ENCODE data around the gene FAM110D.

The FAM110D gene

GRCh38 chr1:26158908-26159742 lies at the start of gene FAM110D:
FAM110D (plus strand) TSS chr1:26159079; CDS start chr1:26161292, 2,213 bp downstream.
- Mint-ChIP-seq H3K27me3 (peaks cover 93% of the 10 kb centered on the region), H3K9me3 (no peaks in the 10 kb centered on the region), H3K27ac (no peak within 1 kb of the TSS), H3K36me3 (no peaks in the 10 kb centered on the region), H3K4me3 (no peak within 1 kb of the TSS), H3K4me1 (peaks cover 13% of the 10 kb centered on the region)
- CTCF ChIA-PET = interaction anchor here (5.9 kb wide), 1 partner anchor 15 kb away, joined by 47 read pairs; no protein-coding TSS in a partner anchor
- no peak for DNase-seq

- CTCF ChIA-PET = interaction anchor here (1.4 to 1.9 kb wide), 2 partner anchors 33 to 36 kb away, joined by 4 to 24 read pairs; no protein-coding TSS in a partner anchor
- Mint-ChIP-seq H3K36me3 (peaks cover 9% of the 10 kb centered on the region), H3K9me3 (no peaks in the 10 kb centered on the region), H3K27ac (peak overlapping the region; percentile 93), H3K27me3 (peaks cover 4% of the 10 kb centered on the region), H3K4me1 (peaks cover 39% of the 10 kb centered on the region), H3K4me3 (peak overlapping the region; percentile 92)
- no peak for DNase-seq
Observed at GRCh38 chr1:26109229-26110164, 49.4 kb upstream of the FAM110D start.

- peak overlapping the region; percentile 93 for H3K27ac Mint-ChIP-seq
- no peaks in the 10 kb centered on the region for H3K9me3 Mint-ChIP-seq
- H3K27me3 Mint-ChIP-seq = no peaks in the 10 kb centered on the region
- peak; percentile 87 for DNase-seq
- CTCF ChIA-PET = interaction anchor here (0.6 to 1.9 kb wide), 3 partner anchors 13 to 34 kb away, joined by 3 to 24 read pairs (median 3); no protein-coding TSS in a partner anchor
- peak overlapping the region; percentile 92 for H3K4me3 Mint-ChIP-seq
- H3K36me3 Mint-ChIP-seq = peaks cover 14% of the 10 kb centered on the region
- H3K4me1 Mint-ChIP-seq = peaks cover 38% of the 10 kb centered on the region
Observed at GRCh38 chr1:26110731-26111529, 47.9 kb upstream of the FAM110D start.

- Mint-ChIP-seq H3K27me3 (no peaks in the 10 kb centered on the region), H3K27ac (peak within 1 kb of the TSS; percentile 96), H3K9me3 (no peaks in the 10 kb centered on the region), H3K36me3 (peaks cover 16% of the 10 kb centered on the region), H3K4me1 (peaks cover 38% of the 10 kb centered on the region), H3K4me3 (peak within 1 kb of the TSS; percentile 98)
- peak; percentile 94 for DNase-seq
- CTCF ChIA-PET = interaction anchor here (0.6 to 1.4 kb wide), 3 partner anchors 12 to 34 kb away, joined by 3 read pairs; no protein-coding TSS in a partner anchor
Observed at GRCh38 chr1:26111530-26112406, 47.1 kb upstream of the FAM110D start, which contains the start of gene PDIK1L. PDIK1L (plus strand) TSS chr1:26111824; CDS start chr1:26114309, 2,485 bp downstream.

GRCh38 chr1:26112407-26112775 lies 46.5 kb upstream of the FAM110D start:
- Mint-ChIP-seq H3K27me3 (no peaks in the 10 kb centered on the region), H3K36me3 (peaks cover 21% of the 10 kb centered on the region), H3K27ac (peak overlapping the region; percentile 96), H3K4me1 (peaks cover 38% of the 10 kb centered on the region), H3K9me3 (no peaks in the 10 kb centered on the region), H3K4me3 (peak overlapping the region; percentile 98)
- peak; percentile 35 for DNase-seq
- CTCF ChIA-PET = interaction anchor here (1.2 to 2.0 kb wide), 2 partner anchors 11 to 33 kb away, joined by 3 to 12 read pairs; no protein-coding TSS in a partner anchor

GRCh38 chr1:26114165-26114927 lies 44.5 kb upstream of the FAM110D start:
- no peaks in the 10 kb centered on the region for H3K9me3 Mint-ChIP-seq
- H3K27ac Mint-ChIP-seq = no peak overlapping the region
- H3K4me3 Mint-ChIP-seq = no peak overlapping the region
- peaks cover 31% of the 10 kb centered on the region for H3K36me3 Mint-ChIP-seq
- CTCF ChIA-PET = interaction anchor here (2.0 kb wide), 1 partner anchor 31 kb away, joined by 12 read pairs; no protein-coding TSS in a partner anchor
- H3K27me3 Mint-ChIP-seq = no peaks in the 10 kb centered on the region
- H3K4me1 Mint-ChIP-seq = peaks cover 47% of the 10 kb centered on the region
- no peak for DNase-seq

DNA sequence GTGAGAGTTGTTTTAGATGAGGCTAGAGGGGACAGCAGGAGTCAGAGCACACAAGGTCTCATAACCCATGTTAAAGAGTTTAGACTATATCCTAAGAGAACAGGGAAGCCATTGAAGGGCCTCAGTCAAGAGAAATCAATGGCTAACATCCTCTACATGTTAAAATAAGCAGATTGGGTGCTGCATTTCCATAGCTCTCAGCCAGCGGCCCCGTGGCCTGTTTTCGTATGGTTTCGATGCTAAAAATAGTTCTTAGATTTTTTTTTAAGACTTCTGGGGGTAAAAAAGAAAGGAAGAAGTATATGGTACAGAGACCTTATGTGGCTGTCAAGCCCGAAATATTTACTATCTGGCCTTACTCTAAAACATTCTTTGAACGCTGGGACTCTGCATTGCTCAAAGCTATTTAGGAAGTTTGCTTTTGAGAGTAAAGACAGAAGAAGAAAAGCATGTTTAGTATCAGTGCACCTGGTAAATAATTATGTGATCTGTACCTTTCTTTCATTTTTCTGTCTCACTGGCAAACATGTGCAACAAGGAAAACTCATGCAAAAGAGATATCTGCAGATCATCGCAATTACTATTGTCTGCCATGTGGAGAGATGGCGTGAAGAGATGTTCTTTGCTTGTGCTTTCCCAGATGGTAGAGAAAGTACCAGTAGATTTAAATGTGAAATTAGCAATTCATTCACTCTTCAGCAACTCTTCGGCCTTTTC lies 38.8 kb upstream of the FAM110D start:
- H3K27ac Mint-ChIP-seq = peak overlapping the region; percentile 89
- no peak for DNase-seq
- H3K4me1 Mint-ChIP-seq = peaks cover 49% of the 10 kb centered on the region
- H3K4me3 Mint-ChIP-seq = peak overlapping the region; percentile 30
- CTCF ChIA-PET = interaction anchor here (1.2 to 1.5 kb wide), 3 partner anchors 24 to 25 kb away, joined by 3 to 7 read pairs (median 4); no protein-coding TSS in a partner anchor
- H3K27me3 Mint-ChIP-seq = no peaks in the 10 kb centered on the region
- H3K9me3 Mint-ChIP-seq = no peaks in the 10 kb centered on the region
- H3K36me3 Mint-ChIP-seq = peaks cover 50% of the 10 kb centered on the region

DNA sequence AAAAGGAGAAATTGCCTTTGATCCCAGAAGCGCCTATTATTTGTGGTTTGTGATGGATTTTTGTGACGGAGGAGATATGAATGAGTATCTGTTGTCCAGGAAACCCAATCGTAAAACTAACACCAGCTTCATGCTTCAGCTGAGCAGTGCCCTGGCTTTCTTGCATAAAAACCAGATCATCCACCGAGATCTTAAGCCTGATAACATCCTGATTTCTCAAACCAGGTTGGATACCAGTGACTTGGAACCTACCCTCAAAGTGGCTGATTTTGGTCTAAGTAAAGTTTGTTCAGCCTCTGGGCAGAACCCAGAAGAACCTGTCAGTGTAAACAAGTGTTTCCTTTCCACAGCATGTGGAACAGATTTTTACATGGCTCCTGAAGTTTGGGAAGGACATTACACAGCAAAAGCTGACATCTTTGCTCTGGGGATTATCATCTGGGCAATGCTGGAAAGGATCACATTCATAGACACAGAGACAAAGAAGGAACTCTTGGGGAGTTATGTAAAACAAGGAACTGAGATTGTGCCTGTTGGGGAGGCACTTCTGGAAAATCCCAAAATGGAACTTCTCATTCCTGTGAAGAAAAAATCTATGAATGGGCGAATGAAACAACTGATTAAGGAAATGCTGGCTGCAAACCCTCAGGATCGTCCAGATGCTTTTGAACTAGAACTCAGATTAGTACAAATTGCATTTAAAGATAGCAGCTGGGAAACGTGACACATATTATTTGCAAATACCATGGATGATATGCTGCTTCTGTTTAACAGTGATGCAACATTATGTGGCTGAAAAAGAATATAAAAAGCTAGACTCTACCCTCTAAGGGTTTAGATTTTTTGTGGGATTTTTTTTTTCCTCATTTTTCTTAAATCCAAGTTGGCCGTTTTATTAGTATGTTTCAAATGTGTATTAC lies 36.8 kb upstream of the FAM110D start:
- CTCF ChIA-PET = interaction anchor here (1.1 to 1.4 kb wide), 2 partner anchors 23 to 155 kb away, joined by 3 to 4 read pairs; no protein-coding TSS in a partner anchor
- Mint-ChIP-seq H3K27me3 (no peaks in the 10 kb centered on the region), H3K27ac (peak overlapping the region; percentile 37), H3K4me1 (peaks cover 69% of the 10 kb centered on the region), H3K9me3 (no peaks in the 10 kb centered on the region), H3K4me3 (no peak overlapping the region), H3K36me3 (peaks cover 52% of the 10 kb centered on the region)
- DNase-seq = no peak

DNA sequence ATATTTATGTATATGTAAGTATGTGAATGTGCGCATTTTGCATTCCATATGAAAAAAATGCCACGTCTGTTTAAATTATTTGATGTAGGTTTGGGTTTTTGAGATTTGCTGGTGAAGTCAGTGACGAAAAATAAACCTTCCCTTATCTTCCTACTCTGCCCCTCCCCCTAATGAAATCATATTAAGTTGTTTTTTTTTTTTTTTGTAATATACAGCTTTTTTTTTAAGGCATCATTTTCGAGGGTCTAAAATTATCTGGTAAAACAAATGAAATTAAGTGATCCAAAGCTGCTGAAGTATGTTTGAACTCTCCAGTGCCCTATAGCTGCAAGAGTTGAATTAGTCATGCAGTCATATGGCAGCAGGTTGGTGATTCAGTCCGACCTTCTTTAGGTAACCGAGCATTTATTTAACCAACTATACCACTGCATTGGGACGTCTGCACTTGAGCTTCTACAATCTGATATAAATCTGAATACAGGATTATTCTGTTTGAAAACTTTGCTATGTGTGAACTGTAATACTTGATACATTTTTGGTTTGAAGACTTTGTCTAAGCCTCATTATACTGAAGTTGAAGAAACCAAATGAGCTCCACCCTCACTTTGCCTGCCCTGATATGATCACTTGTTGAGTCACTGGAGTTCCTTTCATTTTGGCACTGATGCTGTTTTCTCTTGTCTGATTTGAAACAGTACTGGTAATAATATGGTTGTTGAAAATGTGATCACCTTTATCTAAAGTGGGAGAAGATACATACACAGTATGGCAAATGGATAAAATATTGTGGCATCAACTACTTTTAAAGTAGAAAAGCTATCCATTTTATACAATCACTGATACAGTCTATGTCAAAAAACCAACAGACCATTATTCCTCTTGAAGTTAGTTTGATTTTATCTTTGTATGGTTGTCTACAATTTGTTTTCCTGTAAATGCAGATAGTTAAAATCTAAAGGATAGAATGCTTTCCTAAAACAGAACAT lies 35.6 kb upstream of the FAM110D start:
- CTCF ChIA-PET = interaction anchor here (0.6 to 1.7 kb wide), 8 partner anchors 11 to 227 kb away, joined by 3 to 13 read pairs (median 4); partner anchors contain the start of gene PDIK1L
- Mint-ChIP-seq H3K9me3 (no peaks in the 10 kb centered on the region), H3K27ac (peak overlapping the region; percentile 82), H3K4me1 (peaks cover 81% of the 10 kb centered on the region), H3K36me3 (peaks cover 50% of the 10 kb centered on the region), H3K27me3 (no peaks in the 10 kb centered on the region), H3K4me3 (no peak overlapping the region)
- peak; percentile 35 for DNase-seq

Data from activated naive CD4-positive, alpha-beta T cell treated with anti-CD3 and anti-CD28 coated beads, Interleukin-2, amount 10 ng/mL, durations not matched to agents 7 days and 5 days (primary cell).